H1 (cell line): ENCODE data around the gene CHRNA3.
A peak's percentile ranks its signal among the peaks of the same experiment; 100 is the strongest.

Experiments
- BACH1 ChIP-seq: IDR thresholded peaks from 2 replicates; pipeline ENCODE4 v1.6.1; 2012; ENCODE audit warnings: low read length, improper control_type of control experiment
- CHD7 ChIP-seq: fragments of 300-600 bp; sonication (generic); IDR thresholded peaks from 2 replicates; pipeline ENCODE4 v1.7.1; 2012; ENCODE audit warnings: low read length, moderate library complexity, mild to moderate bottlenecking, inconsistent platforms; ENCODE audit not compliant: insufficient replicate concordance
- CTCF ChIP-seq, 3 experiments: IDR thresholded peaks; 1 replicate in 2 of 3; 2 replicates in 1 of 3; pipeline versions ENCODE4 v1.5.1 to v1.6.1; 2011; ENCODE audit warnings: low read length in 3 of 3, mild to moderate bottlenecking in 3 of 3, inconsistent platforms in 2 of 3, low read depth in 1 of 3, moderate library complexity in 1 of 3; ENCODE audit not compliant: insufficient read depth in 1 of 3; ENCODE audit errors: control extremely low read depth in 1 of 3
- EZH2 ChIP-seq: fragments of 200-600 bp; sonication (generic); IDR thresholded peaks from 2 replicates; pipeline ENCODE4 v1.7.1; 2012; ENCODE audit warnings: low read depth, mild to moderate bottlenecking, moderate library complexity, low read length, inconsistent platforms; ENCODE audit not compliant: severe bottlenecking
- MAX ChIP-seq: IDR thresholded peaks from 2 replicates; pipeline ENCODE4 v1.6.1; 2012; ENCODE audit warnings: inconsistent platforms
- POLR2A ChIP-seq, 2 experiments: IDR thresholded peaks; 1 replicate in 1 of 2; 2 replicates in 1 of 2; pipeline ENCODE4 v1.6.1; 2011; ENCODE audit warnings: low read depth in 2 of 2, low read length in 2 of 2, mild to moderate bottlenecking in 2 of 2; ENCODE audit errors: control extremely low read depth in 1 of 2
- POLR2AphosphoS5 ChIP-seq: IDR thresholded peaks from 2 replicates; pipeline ENCODE4 v1.6.1; 2011; ENCODE audit warnings: low read depth, low read length
- RAD21 ChIP-seq, 2 experiments: IDR thresholded peaks in 1 of 2; conservative IDR thresholded peaks in 1 of 2; 2 replicates each; pipeline ENCODE4 v1.6.1; 2011; ENCODE audit warnings: low read depth in 2 of 2, low read length in 2 of 2, improper control_type of control experiment in 1 of 2, inconsistent platforms in 1 of 2, mild to moderate bottlenecking in 1 of 2, moderate library complexity in 1 of 2
- TEAD4 ChIP-seq: IDR thresholded peaks from 2 replicates; pipeline ENCODE4 v1.6.1; 2012; ENCODE audit warnings: low read depth, low read length, inconsistent platforms, mixed read lengths
- USF2 ChIP-seq: IDR thresholded peaks from 2 replicates; pipeline ENCODE4 v1.6.1; 2011; ENCODE audit warnings: low read length, improper control_type of control experiment
- ZNF274 ChIP-seq: IDR thresholded peaks from 2 replicates; pipeline ENCODE4 v1.7.0; 2012; ENCODE audit warnings: low read length, borderline replicate concordance; ENCODE audit errors: extremely low read depth

DNA sequence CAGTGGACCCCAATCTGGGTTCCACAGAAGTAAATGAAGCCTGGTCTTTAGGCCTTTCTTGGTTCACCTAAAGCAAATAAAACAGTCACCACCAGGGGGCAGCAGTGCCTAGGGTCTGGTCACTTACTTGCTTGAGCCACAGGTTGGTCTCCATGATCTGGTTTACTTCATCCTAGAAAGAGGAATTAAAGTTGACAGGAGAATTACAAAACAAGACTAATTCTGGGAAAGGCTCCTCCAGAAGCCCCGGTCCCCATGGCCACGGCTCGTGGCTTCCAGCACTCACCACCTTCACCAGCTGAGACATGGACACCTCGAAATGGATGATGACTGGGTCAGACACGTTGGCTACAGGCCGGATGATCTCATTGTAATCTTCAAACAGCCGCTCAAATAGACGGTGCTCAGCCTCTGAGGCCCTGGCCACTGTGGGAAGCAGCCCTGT, 2.3 kb downstream of the CHRNA3 start:
- TF ChIP-seq CTCF (IDR thresholded peaks at IDR 0.05; ENCODE audit: control extremely low read depth in 1 of 3, insufficient read depth in 1 of 3, low read depth in 1 of 3, low read length in 3 of 3): peak; percentile 60 to 92 (median 82)
- TF ChIP-seq POLR2AphosphoS5: no peak
- TF ChIP-seq ZNF274: no peak
- TF ChIP-seq MAX: no peak
- no peak for TF ChIP-seq USF2
- no peak for TF ChIP-seq EZH2
- TF ChIP-seq CHD7: no peak
- TF ChIP-seq RAD21 (IDR thresholded peaks at IDR 0.05 in 1 of 2, conservative IDR thresholded peaks at IDR 0.05 in 1 of 2; ENCODE audit: low read depth in 2 of 2, low read length in 2 of 2): peak; percentile 89 to 92
- TF ChIP-seq TEAD4: no peak
- TF ChIP-seq POLR2A (IDR thresholded peaks at IDR 0.05; ENCODE audit: control extremely low read depth in 1 of 2, low read depth in 2 of 2, low read length in 2 of 2): no peak
- no peak for TF ChIP-seq BACH1
